Measurements from ENCODE around the gene SNAP29. TPM values are rescaled to one million over a fixed set of nuclear protein-coding genes. Genes with fewer than 3 reads are reported as not detected.

The SNAP29 gene
- total and polyA plus RNA-seq, 9 of the 15 experiments (the other 6 are each of a cell fraction or from before 2014, with no cell fraction given) = 19.5 to 250 (median 75.9) TPM

Other genes with a start within 250 kb of the SNAP29 start
Only the 7 nearest of the 9 such genes appear.
- gene SERPIND1, start 84.9 kb upstream of the SNAP29 start, total RNA-seq (2014; rRNA removed) = not detected in 2 replicates
- gene SERPIND1, start 84.9 kb upstream of the SNAP29 start, total RNA-seq (2014; rRNA removed; fragmentation: Illumina TruSeq; extraction: Trizol) = not detected in 2 replicates
- not detected in 2 replicates for gene SERPIND1, start 84.9 kb upstream of the SNAP29 start, total RNA-seq (2015; rRNA removed; fragmentation: Illumina TruSeq; extraction: Trizol)
- 0.09 and 0.22 TPM in 2 replicates for gene SERPIND1, start 84.9 kb upstream of the SNAP29 start, total RNA-seq (2021)
- not detected in 2 replicates for gene SERPIND1, start 84.9 kb upstream of the SNAP29 start, polyA plus RNA-seq (2011; rRNA removed)
- gene SERPIND1, start 84.9 kb upstream of the SNAP29 start, polyA plus RNA-seq (2014; fragmentation: Illumina TruSeq; extraction: Trizol) = not detected in 2 replicates
- gene SERPIND1, start 84.9 kb upstream of the SNAP29 start, polyA plus RNA-seq (2014; fragmentation: Nextera tagmentation; extraction: Ambion mirVana) = under 1 TPM; 0.04 to 0.11 TPM
- gene SERPIND1, start 84.9 kb upstream of the SNAP29 start, polyA plus RNA-seq (2014; rRNA removed) = not detected in 2 replicates
- gene PI4KA, start 196 bp upstream of the SNAP29 start, total RNA-seq (2014; rRNA removed) = 103 and 117 TPM in 2 replicates
- 62.3 and 63.7 TPM in 2 replicates for gene PI4KA, start 196 bp upstream of the SNAP29 start, total RNA-seq (2014; rRNA removed; fragmentation: Illumina TruSeq; extraction: Trizol)
- gene PI4KA, start 196 bp upstream of the SNAP29 start, total RNA-seq (2015; rRNA removed; fragmentation: Illumina TruSeq; extraction: Trizol) = 75.3 and 82.5 TPM in 2 replicates
- gene PI4KA, start 196 bp upstream of the SNAP29 start, total RNA-seq (2021) = 173 and 187 TPM in 2 replicates
- gene PI4KA, start 196 bp upstream of the SNAP29 start, polyA plus RNA-seq (2011; rRNA removed) = 84.7 and 128 TPM in 2 replicates
- 124 and 127 TPM in 2 replicates for gene PI4KA, start 196 bp upstream of the SNAP29 start, polyA plus RNA-seq (2014; fragmentation: Illumina TruSeq; extraction: Trizol)
- gene PI4KA, start 196 bp upstream of the SNAP29 start, polyA plus RNA-seq (2014; fragmentation: Nextera tagmentation; extraction: Ambion mirVana) = 10 to 100 TPM in 1 of 2 experiments, 1 to 10 TPM in 1; 7.3 to 11.1 TPM
- gene PI4KA, start 196 bp upstream of the SNAP29 start, polyA plus RNA-seq (2014; rRNA removed) = 116 and 125 TPM in 2 replicates
- 105 and 144 TPM in 2 replicates for gene CRKL, start 58.4 kb downstream of the SNAP29 start, total RNA-seq (2014; rRNA removed)
- 138 and 141 TPM in 2 replicates for gene CRKL, start 58.4 kb downstream of the SNAP29 start, total RNA-seq (2014; rRNA removed; fragmentation: Illumina TruSeq; extraction: Trizol)
- gene CRKL, start 58.4 kb downstream of the SNAP29 start, total RNA-seq (2015; rRNA removed; fragmentation: Illumina TruSeq; extraction: Trizol) = 124 and 128 TPM in 2 replicates
- gene CRKL, start 58.4 kb downstream of the SNAP29 start, total RNA-seq (2021) = 263 and 267 TPM in 2 replicates
- gene CRKL, start 58.4 kb downstream of the SNAP29 start, polyA plus RNA-seq (2011; rRNA removed) = 135 and 196 TPM in 2 replicates
- gene CRKL, start 58.4 kb downstream of the SNAP29 start, polyA plus RNA-seq (2014; fragmentation: Illumina TruSeq; extraction: Trizol) = 144 and 156 TPM in 2 replicates
- gene CRKL, start 58.4 kb downstream of the SNAP29 start, polyA plus RNA-seq (2014; fragmentation: Nextera tagmentation; extraction: Ambion mirVana) = 100 to 1,000 TPM; 100 to 105 TPM
- gene CRKL, start 58.4 kb downstream of the SNAP29 start, polyA plus RNA-seq (2014; rRNA removed) = 114 and 124 TPM in 2 replicates
- 0.14 TPM in 1 of 2 replicates, not detected in the other for gene AIFM3, start 108.2 kb downstream of the SNAP29 start, total RNA-seq (2014; rRNA removed)
- 0.10 TPM in 1 of 2 replicates, not detected in the other for gene AIFM3, start 108.2 kb downstream of the SNAP29 start, total RNA-seq (2014; rRNA removed; fragmentation: Illumina TruSeq; extraction: Trizol)
- gene AIFM3, start 108.2 kb downstream of the SNAP29 start, total RNA-seq (2015; rRNA removed; fragmentation: Illumina TruSeq; extraction: Trizol) = 0.07 TPM in 1 of 2 replicates, not detected in the other
- gene AIFM3, start 108.2 kb downstream of the SNAP29 start, total RNA-seq (2021) = 0.20 and 0.56 TPM in 2 replicates
- gene AIFM3, start 108.2 kb downstream of the SNAP29 start, polyA plus RNA-seq (2011; rRNA removed) = 0.04 and 0.08 TPM in 2 replicates
- gene AIFM3, start 108.2 kb downstream of the SNAP29 start, polyA plus RNA-seq (2014; fragmentation: Illumina TruSeq; extraction: Trizol) = 0.06 TPM in 1 of 2 replicates, not detected in the other
- gene AIFM3, start 108.2 kb downstream of the SNAP29 start, polyA plus RNA-seq (2014; fragmentation: Nextera tagmentation; extraction: Ambion mirVana) = under 1 TPM; 0.03 to 0.06 TPM
- 0.15 TPM in 1 of 2 replicates, not detected in the other for gene AIFM3, start 108.2 kb downstream of the SNAP29 start, polyA plus RNA-seq (2014; rRNA removed)
- gene LZTR1, start 123.3 kb downstream of the SNAP29 start, total RNA-seq (2014; rRNA removed) = 87.2 and 120 TPM in 2 replicates
- gene LZTR1, start 123.3 kb downstream of the SNAP29 start, total RNA-seq (2014; rRNA removed; fragmentation: Illumina TruSeq; extraction: Trizol) = 46.4 and 63.0 TPM in 2 replicates
- gene LZTR1, start 123.3 kb downstream of the SNAP29 start, total RNA-seq (2015; rRNA removed; fragmentation: Illumina TruSeq; extraction: Trizol) = 51.3 and 53.2 TPM in 2 replicates
- 132 and 135 TPM in 2 replicates for gene LZTR1, start 123.3 kb downstream of the SNAP29 start, total RNA-seq (2021)
- gene LZTR1, start 123.3 kb downstream of the SNAP29 start, polyA plus RNA-seq (2011; rRNA removed) = 63.0 and 88.5 TPM in 2 replicates
- 74.3 and 89.8 TPM in 2 replicates for gene LZTR1, start 123.3 kb downstream of the SNAP29 start, polyA plus RNA-seq (2014; fragmentation: Illumina TruSeq; extraction: Trizol)
- 1 to 10 TPM; 2.2 to 3.1 TPM for gene LZTR1, start 123.3 kb downstream of the SNAP29 start, polyA plus RNA-seq (2014; fragmentation: Nextera tagmentation; extraction: Ambion mirVana)
- gene LZTR1, start 123.3 kb downstream of the SNAP29 start, polyA plus RNA-seq (2014; rRNA removed) = 115 and 129 TPM in 2 replicates
- 245 and 323 TPM in 2 replicates for gene THAP7, start 143.1 kb downstream of the SNAP29 start, total RNA-seq (2014; rRNA removed)
- 32.0 and 35.6 TPM in 2 replicates for gene THAP7, start 143.1 kb downstream of the SNAP29 start, total RNA-seq (2014; rRNA removed; fragmentation: Illumina TruSeq; extraction: Trizol)
- 120 and 129 TPM in 2 replicates for gene THAP7, start 143.1 kb downstream of the SNAP29 start, total RNA-seq (2015; rRNA removed; fragmentation: Illumina TruSeq; extraction: Trizol)
- 169 and 183 TPM in 2 replicates for gene THAP7, start 143.1 kb downstream of the SNAP29 start, total RNA-seq (2021)
- 75.4 and 94.6 TPM in 2 replicates for gene THAP7, start 143.1 kb downstream of the SNAP29 start, polyA plus RNA-seq (2011; rRNA removed)
- gene THAP7, start 143.1 kb downstream of the SNAP29 start, polyA plus RNA-seq (2014; fragmentation: Illumina TruSeq; extraction: Trizol) = 84.1 and 121 TPM in 2 replicates
- gene THAP7, start 143.1 kb downstream of the SNAP29 start, polyA plus RNA-seq (2014; fragmentation: Nextera tagmentation; extraction: Ambion mirVana) = 10 to 100 TPM in 1 of 2 experiments, 1 to 10 TPM in 1; 7.9 to 33.1 TPM
- 263 and 266 TPM in 2 replicates for gene THAP7, start 143.1 kb downstream of the SNAP29 start, polyA plus RNA-seq (2014; rRNA removed)
- gene P2RX6, start 156.2 kb downstream of the SNAP29 start, total RNA-seq (2014; rRNA removed) = 1.5 and 1.9 TPM in 2 replicates
- gene P2RX6, start 156.2 kb downstream of the SNAP29 start, total RNA-seq (2014; rRNA removed; fragmentation: Illumina TruSeq; extraction: Trizol) = 0.77 and 1.0 TPM in 2 replicates
- 1.6 and 1.7 TPM in 2 replicates for gene P2RX6, start 156.2 kb downstream of the SNAP29 start, total RNA-seq (2015; rRNA removed; fragmentation: Illumina TruSeq; extraction: Trizol)
- 2.3 and 2.7 TPM in 2 replicates for gene P2RX6, start 156.2 kb downstream of the SNAP29 start, total RNA-seq (2021)
- 1.2 and 1.5 TPM in 2 replicates for gene P2RX6, start 156.2 kb downstream of the SNAP29 start, polyA plus RNA-seq (2011; rRNA removed)
- gene P2RX6, start 156.2 kb downstream of the SNAP29 start, polyA plus RNA-seq (2014; fragmentation: Illumina TruSeq; extraction: Trizol) = 1.3 and 1.5 TPM in 2 replicates
- gene P2RX6, start 156.2 kb downstream of the SNAP29 start, polyA plus RNA-seq (2014; fragmentation: Nextera tagmentation; extraction: Ambion mirVana) = under 1 TPM in 1 of 2 experiments, not detected in 1; 0.01 TPM
- gene P2RX6, start 156.2 kb downstream of the SNAP29 start, polyA plus RNA-seq (2014; rRNA removed) = 3.7 and 3.9 TPM in 2 replicates